Naive thymus-derived CD4-positive, alpha-beta T cell (primary cell): ENCODE data around the gene MACROD2. TPM values are rescaled to one million over a fixed set of nuclear protein-coding genes. Genes with fewer than 3 reads are reported as not detected.

Experiments used
- ATAC-seq: fragments of 150-1000 bp; cut with Tn5 transposase; 2 replicates; pipeline ENCODE4 v1.10.0; 2021; ENCODE audit warnings: mild to moderate bottlenecking, moderate library complexity
- CTCF ChIA-PET: fragments of 350-600 bp; sonication (Branson Sonifier 250); formaldehyde crosslinking; loops from one replicate; lab custom pipeline; 2021; ENCODE audit warnings: antibody characterized with exemption; lab: Charles Lee
- POLR2A ChIA-PET: fragments of 350-600 bp; sonication (Branson Sonifier 250); formaldehyde crosslinking; loops from one replicate; lab custom pipeline; 2021; ENCODE audit warnings: antibody characterized with exemption, inconsistent platforms; lab: Charles Lee
- DNase-seq, 9 donors: peaks; one replicate each; pipeline versions ENCODE4 v3.0.0 to v3.0.0-alpha.2; 2020 to 2022; ENCODE audit warnings: mixed read lengths in 1 of 9
- H3K27ac ChIP-seq: one replicate; pipeline ENCODE4 v1.7.0; 2013; ENCODE audit warnings: mild to moderate bottlenecking, low read depth, low read length, moderate library complexity
- H3K27me3 ChIP-seq, 2 donors: one replicate each; pipeline ENCODE4 v1.7.0; 2013; ENCODE audit warnings: low read length in 2 of 2, mild to moderate bottlenecking in 2 of 2, moderate library complexity in 2 of 2; ENCODE audit not compliant: control insufficient read depth in 2 of 2, insufficient read depth in 2 of 2
- H3K36me3 ChIP-seq, 3 experiments: 1 replicate in 2 of 3; 2 replicates in 1 of 3; pipeline ENCODE4 v1.7.0; 2013; ENCODE audit warnings: low read length in 3 of 3, mild to moderate bottlenecking in 3 of 3, moderate library complexity in 1 of 3; ENCODE audit not compliant: insufficient read depth in 3 of 3, control insufficient read depth in 2 of 3
- H3K4me1 ChIP-seq, 2 donors: one replicate each; pipeline ENCODE4 v1.7.0; 2013; ENCODE audit warnings: low read length in 2 of 2, mild to moderate bottlenecking in 2 of 2, moderate library complexity in 1 of 2; ENCODE audit not compliant: control insufficient read depth in 2 of 2, insufficient read depth in 2 of 2
- H3K4me3 ChIP-seq: 2 replicates; pipeline ENCODE4 v1.7.0; 2013; ENCODE audit warnings: mild to moderate bottlenecking, low read length
- H3K9me3 ChIP-seq, 3 experiments: 1 replicate in 2 of 3; 2 replicates in 1 of 3; pipeline ENCODE4 v1.7.0; 2013; ENCODE audit warnings: low read length in 3 of 3; ENCODE audit not compliant: control insufficient read depth in 2 of 3
- H3K27ac Mint-ChIP-seq, 9 donors: one replicate each; pipeline ENCODE4 v1.8.0; 2020 to 2022; ENCODE audit warnings: mixed read lengths in 9 of 9, mild to moderate bottlenecking in 8 of 9, moderate library complexity in 5 of 9, inconsistent platforms in 2 of 9
- H3K27me3 Mint-ChIP-seq, 5 donors: one replicate each; pipeline ENCODE4 v1.8.0; 2021 to 2022; ENCODE audit warnings: mixed read lengths in 5 of 5, mild to moderate bottlenecking in 1 of 5
- H3K36me3 Mint-ChIP-seq, 5 donors: one replicate each; pipeline ENCODE4 v1.8.0; 2020 to 2022; ENCODE audit warnings: mixed read lengths in 5 of 5, mild to moderate bottlenecking in 3 of 5, inconsistent platforms in 1 of 5
- H3K4me1 Mint-ChIP-seq, 7 donors: one replicate each; pipeline ENCODE4 v1.8.0; 2020 to 2022; ENCODE audit warnings: mixed read lengths in 7 of 7, mild to moderate bottlenecking in 3 of 7, inconsistent platforms in 1 of 7
- H3K4me3 Mint-ChIP-seq, 10 donors: one replicate each; pipeline ENCODE4 v1.8.0; 2020 to 2022; ENCODE audit warnings: mild to moderate bottlenecking in 10 of 10, mixed read lengths in 10 of 10, moderate library complexity in 6 of 10, inconsistent platforms in 2 of 10
- H3K9me3 Mint-ChIP-seq, 11 donors: one replicate each; pipeline ENCODE4 v1.8.0; 2020 to 2022; ENCODE audit warnings: mixed read lengths in 11 of 11, mild to moderate bottlenecking in 4 of 11, inconsistent platforms in 1 of 11, moderate library complexity in 1 of 11
- intact Hi-C, 2 donors: fragments of 100-400 bp; cut with micrococcal nuclease; formaldehyde crosslinking; loops; one replicate each; pipeline ENCODE4 v1.15.1; 2023
- polyA plus RNA-seq, 2 donors: library from polyadenylated mRNA; unstranded; fragments of 300-500 nt; fragmentation: Illumina TruSeq; gene quantifications; one replicate each; pipeline ENCODE4 v1.2.3, GENCODE V29; 2021
- total RNA-seq, 6 experiments: library from RNA in 5 of 6; stranded (reverse) in 5 of 6; gene quantifications; 1 replicate in 5 of 6; 2 replicates in 1 of 6; pipeline ENCODE4 v1.2.3 and lab custom pipeline; 2021 to 2026

MACROD2 gene
- total and polyA plus RNA-seq, 7 experiments from 2014 or later: 0.27 to 0.86 (median 0.34) TPM; not detected in 4

GRCh38 chr20:14992961-14993360 is 997.6 kb downstream of the MACROD2 start:
- ChIA-PET POLR2A (no interaction called here), CTCF (no interaction called here)
- Histone ChIP-seq H3K36me3 (no peaks in the 10 kb centered on the region), H3K27ac (no peak overlapping the region), H3K27me3 (no peaks in the 10 kb centered on the region), H3K4me3 (no peak overlapping the region), H3K4me1 (no peaks in the 10 kb centered on the region), H3K9me3 (peaks cover 0 to 5% (median 0%) of the 10 kb centered on the region in 3 experiments)
- no peak for ATAC-seq
- intact Hi-C loops: no loop called here
- H3K4me3 Mint-ChIP-seq: no peak overlapping the region
- DNase-seq: no peak
- H3K4me1 Mint-ChIP-seq: no peaks in the 10 kb centered on the region
- H3K36me3 Mint-ChIP-seq: no peaks in the 10 kb centered on the region
- H3K9me3 Mint-ChIP-seq: peaks cover 0 to 17% (median 3%) of the 10 kb centered on the region in 11 donors
- H3K27ac Mint-ChIP-seq: no peak overlapping the region
- H3K27me3 Mint-ChIP-seq: no peaks in the 10 kb centered on the region

- no peaks in the 10 kb centered on the region for H3K36me3 ChIP-seq
- no peak overlapping the region for H3K27ac ChIP-seq
- peaks cover 0 to 5% (median 0%) of the 10 kb centered on the region in 3 experiments for H3K9me3 ChIP-seq
- Mint-ChIP-seq H3K9me3 (peaks cover 0 to 18% (median 12%) of the 10 kb centered on the region in 11 donors), H3K4me3 (no peak overlapping the region), H3K4me1 (no peaks in the 10 kb centered on the region), H3K27ac (no peak overlapping the region), H3K27me3 (no peaks in the 10 kb centered on the region), H3K36me3 (no peaks in the 10 kb centered on the region)
- ATAC-seq (no peak), DNase-seq (no peak)
- intact Hi-C loops: no loop called here
- no peaks in the 10 kb centered on the region for H3K4me1 ChIP-seq
- H3K4me3 ChIP-seq: no peak overlapping the region
- POLR2A ChIA-PET: no interaction called here
- CTCF ChIA-PET: no interaction called here
- H3K27me3 ChIP-seq: no peaks in the 10 kb centered on the region
These were observed 1001.8 kb downstream of the MACROD2 start for GRCh38 chr20:14996883-14997672.

- Mint-ChIP-seq H3K27me3 (no peaks in the 10 kb centered on the region), H3K36me3 (no peaks in the 10 kb centered on the region), H3K27ac (no peak overlapping the region), H3K4me3 (no peak overlapping the region), H3K4me1 (no peaks in the 10 kb centered on the region), H3K9me3 (peaks cover 0 to 18% (median 12%) of the 10 kb centered on the region in 11 donors)
- Histone ChIP-seq H3K27me3 (no peaks in the 10 kb centered on the region), H3K4me1 (no peaks in the 10 kb centered on the region), H3K9me3 (peaks cover 0 to 5% (median 0%) of the 10 kb centered on the region in 3 experiments), H3K4me3 (no peak overlapping the region), H3K36me3 (no peaks in the 10 kb centered on the region), H3K27ac (no peak overlapping the region)
- CTCF ChIA-PET: no interaction called here
- POLR2A ChIA-PET: no interaction called here
- no peak for DNase-seq
- intact Hi-C loops: no loop called here
- ATAC-seq: no peak
These were observed 1002.5 kb downstream of the MACROD2 start for GRCh38 chr20:14997791-14998190.

GRCh38 chr20:15005300-15005986 is 1010.1 kb downstream of the MACROD2 start:
- Histone ChIP-seq H3K4me1 (no peaks in the 10 kb centered on the region), H3K9me3 (no peaks in the 10 kb centered on the region), H3K27ac (no peak overlapping the region), H3K27me3 (no peaks in the 10 kb centered on the region), H3K4me3 (no peak overlapping the region), H3K36me3 (no peaks in the 10 kb centered on the region)
- CTCF ChIA-PET: no interaction called here
- POLR2A ChIA-PET: no interaction called here
- Mint-ChIP-seq H3K9me3 (peaks cover 0 to 9% (median 4%) of the 10 kb centered on the region in 11 donors), H3K36me3 (no peaks in the 10 kb centered on the region), H3K4me3 (no peak overlapping the region), H3K27ac (no peak overlapping the region), H3K4me1 (no peaks in the 10 kb centered on the region), H3K27me3 (no peaks in the 10 kb centered on the region)
- ATAC-seq: no peak
- intact Hi-C loops: no loop called here
- DNase-seq: no peak

GRCh38 chr20:15011631-15012030 is 1016.3 kb downstream of the MACROD2 start:
- ATAC-seq: no peak
- Histone ChIP-seq H3K4me3 (no peak overlapping the region), H3K27me3 (no peaks in the 10 kb centered on the region), H3K4me1 (no peaks in the 10 kb centered on the region), H3K36me3 (no peaks in the 10 kb centered on the region), H3K9me3 (no peaks in the 10 kb centered on the region), H3K27ac (no peak overlapping the region)
- Mint-ChIP-seq H3K4me3 (no peak overlapping the region), H3K36me3 (no peaks in the 10 kb centered on the region), H3K9me3 (peaks cover 0 to 9% (median 3%) of the 10 kb centered on the region in 11 donors), H3K27ac (no peak overlapping the region), H3K27me3 (no peaks in the 10 kb centered on the region), H3K4me1 (no peaks in the 10 kb centered on the region)
- CTCF ChIA-PET: no interaction called here
- DNase-seq: no peak
- intact Hi-C loops: no loop called here
- POLR2A ChIA-PET: no interaction called here

GRCh38 chr20:15012566-15012965 is 1017.2 kb downstream of the MACROD2 start:
- Mint-ChIP-seq H3K4me1 (no peaks in the 10 kb centered on the region), H3K4me3 (no peak overlapping the region), H3K27ac (no peak overlapping the region), H3K27me3 (no peaks in the 10 kb centered on the region), H3K36me3 (no peaks in the 10 kb centered on the region), H3K9me3 (peaks cover 0 to 10% (median 3%) of the 10 kb centered on the region in 11 donors)
- Histone ChIP-seq H3K9me3 (no peaks in the 10 kb centered on the region), H3K4me1 (no peaks in the 10 kb centered on the region), H3K27me3 (no peaks in the 10 kb centered on the region), H3K36me3 (no peaks in the 10 kb centered on the region), H3K27ac (no peak overlapping the region), H3K4me3 (no peak overlapping the region)
- CTCF ChIA-PET: no interaction called here
- intact Hi-C loops: no loop called here
- ATAC-seq: no peak
- DNase-seq: no peak
- POLR2A ChIA-PET: no interaction called here
